Measurements from ENCODE around the gene GMDS.

Gene GMDS

DNA sequence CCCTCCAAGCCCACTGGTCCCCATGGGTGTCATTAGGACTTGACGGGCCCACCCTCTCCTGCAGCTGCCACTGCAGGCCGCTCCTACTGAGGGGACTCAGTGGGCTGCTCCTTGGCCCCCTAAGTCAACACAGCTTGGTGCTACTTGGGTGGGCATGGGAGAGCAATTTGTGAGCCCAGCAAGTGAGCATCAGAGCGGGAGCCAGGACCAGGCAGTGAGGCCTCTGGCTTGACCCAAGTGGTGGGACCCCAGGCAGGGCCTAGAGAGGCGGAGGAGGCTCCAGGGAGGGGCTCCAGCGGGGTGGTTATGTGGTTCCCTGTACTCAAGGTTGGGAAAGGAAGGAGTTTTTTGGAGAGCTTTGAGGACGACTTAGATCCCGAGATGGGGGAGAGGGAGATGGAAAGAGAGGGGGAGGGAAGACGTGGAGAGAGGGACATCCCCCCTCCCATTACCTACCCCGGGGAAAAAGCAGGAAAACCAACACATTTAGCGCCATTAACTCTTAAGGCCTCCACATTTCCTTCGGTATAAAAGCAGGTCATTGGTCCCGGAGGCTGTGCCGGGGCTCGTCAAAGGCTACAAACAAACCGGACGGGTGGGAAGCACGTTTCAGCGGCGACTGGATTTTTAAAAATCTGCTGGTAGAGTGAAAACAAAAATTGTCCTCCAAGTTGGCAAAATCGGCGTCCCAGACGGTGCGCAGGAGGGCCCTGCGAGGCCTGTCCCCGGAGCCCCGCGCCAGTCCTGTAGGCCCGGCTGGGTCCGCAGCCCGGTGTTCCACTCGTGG is 626.9 kb downstream of the GMDS start:
- DNase-seq: no peak

DNA sequence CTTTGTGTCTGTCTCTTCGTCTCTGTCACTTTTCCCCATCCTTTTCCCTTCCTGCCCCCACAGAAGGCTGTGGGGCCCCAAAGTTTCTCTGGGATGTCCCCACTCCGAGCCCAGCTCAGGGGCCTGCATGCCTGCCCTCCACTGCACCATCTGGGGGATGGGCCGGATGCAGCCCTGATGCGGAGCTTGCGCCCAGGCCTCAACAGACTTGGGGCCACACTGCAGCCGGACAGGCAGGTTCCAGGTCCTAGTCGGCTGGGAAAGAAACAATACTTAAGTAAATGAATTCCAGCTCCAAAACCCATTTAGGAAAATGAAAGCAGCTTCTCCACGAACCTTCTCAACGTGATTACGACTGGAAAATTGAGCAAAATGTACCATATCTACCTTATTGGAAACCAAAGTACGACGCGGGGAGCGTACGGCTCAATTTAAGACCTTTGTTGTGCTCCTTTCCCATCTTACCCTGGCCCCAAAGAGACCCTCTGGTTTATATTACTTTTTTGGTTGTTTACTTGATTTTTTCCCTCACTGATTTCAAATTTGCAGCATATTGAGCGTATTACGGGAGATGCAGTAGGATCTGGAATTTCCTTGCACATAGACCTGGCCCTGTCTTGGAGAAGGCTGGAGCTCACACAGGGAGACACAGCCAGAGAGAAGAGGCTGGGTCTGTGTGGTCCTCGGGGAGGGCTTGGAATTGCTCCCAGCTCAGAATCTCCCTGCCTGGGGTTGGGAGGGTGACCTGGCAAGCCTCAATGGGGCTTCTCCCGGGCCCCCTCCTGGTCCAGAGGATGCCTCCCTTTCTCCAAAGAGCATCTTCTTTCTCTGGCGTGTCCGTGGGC is 627.7 kb downstream of the GMDS start:
- no peak for DNase-seq

DNA sequence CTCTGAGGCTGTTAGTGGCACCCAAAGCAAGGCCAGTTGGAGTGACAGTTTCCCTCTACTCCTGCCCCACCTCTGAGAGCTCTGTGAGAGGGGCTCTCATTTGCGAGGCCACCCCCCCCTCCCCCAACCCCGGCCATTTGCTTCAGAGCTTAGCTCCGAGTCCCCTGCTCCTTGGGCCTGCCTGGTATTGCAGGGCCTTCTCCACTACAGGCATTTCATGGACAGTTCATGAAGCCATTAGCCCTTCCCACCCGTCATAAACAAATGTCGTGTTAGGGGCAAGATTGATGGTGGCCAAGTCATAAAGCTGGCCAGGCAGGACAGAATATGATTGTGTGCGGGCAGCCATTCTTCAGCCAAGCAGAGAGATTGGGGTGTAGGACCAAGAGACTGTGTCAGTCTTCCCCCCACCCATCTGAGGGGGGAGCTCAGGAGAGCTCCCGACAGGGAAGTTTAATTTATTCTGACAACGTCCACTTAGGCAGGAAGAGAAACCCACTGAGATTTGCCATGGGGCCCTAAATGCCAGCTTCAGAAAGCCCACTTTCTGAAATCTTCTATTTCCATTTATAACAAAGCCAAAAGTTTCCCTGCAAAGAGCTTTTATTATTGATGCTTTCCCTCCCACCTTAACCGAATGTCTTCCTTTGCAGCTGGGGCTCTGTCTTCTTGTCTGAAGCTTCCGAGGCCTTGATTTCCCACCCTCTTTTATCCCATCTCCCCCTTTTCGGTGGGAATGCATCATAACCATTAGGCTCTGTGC is 628.5 kb downstream of the GMDS start:
- no peak for DNase-seq

DNA sequence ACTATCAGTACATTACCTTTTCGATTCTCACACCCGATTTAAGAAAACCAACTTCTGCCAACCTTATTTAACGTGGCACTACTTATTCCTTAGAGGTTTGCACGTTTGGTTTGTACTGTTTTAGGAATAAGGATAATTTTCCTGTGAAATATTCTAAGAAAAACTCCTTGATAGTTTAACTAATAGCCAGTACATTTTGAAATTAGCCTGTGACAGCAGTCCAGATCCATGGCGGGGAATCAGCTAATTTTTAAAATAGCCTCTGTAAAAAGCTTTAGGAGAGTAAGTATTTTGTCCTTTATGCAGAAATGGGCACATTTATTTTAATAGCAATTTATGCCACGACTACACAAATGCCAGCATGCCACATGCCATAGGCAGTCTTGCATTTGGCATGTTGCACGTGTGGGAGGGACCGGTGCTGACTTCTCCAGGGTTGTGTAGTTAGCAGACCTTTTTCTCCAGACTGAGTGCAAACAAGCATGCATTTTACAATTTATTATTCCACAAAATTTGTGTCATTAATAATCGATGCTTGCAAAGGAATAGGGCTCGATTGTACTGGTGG is 629.5 kb downstream of the GMDS start:
- DNase-seq: no peak

DNA sequence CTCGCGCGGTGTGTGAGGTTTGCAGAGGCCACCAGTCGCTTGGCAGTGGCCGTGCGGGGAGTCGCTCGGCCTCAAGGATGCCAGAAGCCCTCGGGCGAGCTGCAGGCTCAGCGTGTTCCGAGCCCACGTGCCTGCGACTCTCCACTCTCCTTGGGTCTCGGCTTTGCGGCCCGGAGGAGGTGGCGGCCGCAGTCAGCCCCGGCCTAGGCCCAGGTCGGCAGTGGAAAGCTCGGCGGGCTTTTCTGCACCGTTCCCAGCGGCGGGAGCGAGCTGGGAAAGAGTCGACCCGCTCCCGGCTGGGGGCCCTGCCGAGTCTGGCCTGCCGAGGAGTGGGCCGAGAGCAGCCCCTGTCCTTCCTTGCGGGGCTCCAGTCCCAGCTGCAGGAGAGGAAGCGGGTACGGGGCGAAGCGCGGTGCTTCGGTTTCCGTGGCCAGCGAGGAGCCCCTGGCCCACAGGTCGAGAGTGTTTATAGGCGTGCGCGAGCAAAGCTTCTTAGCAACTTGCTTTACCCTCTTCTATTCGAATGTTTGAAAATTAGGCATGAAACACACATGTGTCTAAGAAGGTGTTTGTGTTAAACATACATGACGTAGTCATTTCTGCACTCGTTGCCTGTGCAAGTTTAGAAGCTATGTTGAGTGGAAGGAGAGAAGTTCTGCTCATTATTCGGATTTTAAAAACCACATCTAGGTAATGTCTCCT is 630.1 kb downstream of the GMDS start:
- no peak for DNase-seq

DNA sequence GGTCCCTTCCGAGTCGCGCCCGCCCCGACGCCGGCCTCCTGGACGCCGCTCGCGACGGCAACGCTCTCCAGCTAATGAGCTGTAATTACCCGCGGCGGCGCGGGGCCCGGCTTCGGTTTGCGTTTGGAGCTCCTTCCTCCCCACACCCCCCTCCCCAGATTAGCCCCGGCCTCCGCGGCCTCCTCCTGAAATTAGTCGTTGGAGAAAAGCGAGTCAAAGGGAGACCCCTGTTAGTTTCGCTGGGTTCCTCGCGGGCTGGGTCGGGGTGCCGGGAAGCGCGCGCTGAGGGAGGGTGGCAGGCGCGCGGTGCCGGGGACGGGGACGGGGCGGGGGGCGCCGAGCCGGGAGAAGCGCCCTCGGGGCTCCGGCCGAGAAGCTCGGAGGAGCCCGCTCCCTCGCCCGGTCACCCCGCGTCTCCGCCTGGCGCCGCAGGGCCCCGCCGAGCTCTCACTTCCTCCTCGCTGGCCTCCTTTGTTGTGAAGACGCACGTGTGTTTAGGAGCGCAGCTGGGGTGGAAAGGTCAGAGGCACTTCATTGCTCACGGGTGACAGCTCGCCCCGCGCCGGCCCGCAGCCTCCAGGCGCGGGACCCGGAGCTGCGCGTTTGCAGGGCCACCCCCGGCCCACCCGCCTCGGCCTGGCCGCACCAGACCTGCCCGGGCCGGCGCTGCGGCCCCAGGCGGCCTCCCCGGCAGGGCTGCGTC is 630.8 kb downstream of the GMDS start:
- no peak for DNase-seq

- peak in 1 of 2 experiments; percentile 43 for DNase-seq
These were observed 631.5 kb downstream of the GMDS start for GRCh38 chr6:1613688-1614447.

DNA sequence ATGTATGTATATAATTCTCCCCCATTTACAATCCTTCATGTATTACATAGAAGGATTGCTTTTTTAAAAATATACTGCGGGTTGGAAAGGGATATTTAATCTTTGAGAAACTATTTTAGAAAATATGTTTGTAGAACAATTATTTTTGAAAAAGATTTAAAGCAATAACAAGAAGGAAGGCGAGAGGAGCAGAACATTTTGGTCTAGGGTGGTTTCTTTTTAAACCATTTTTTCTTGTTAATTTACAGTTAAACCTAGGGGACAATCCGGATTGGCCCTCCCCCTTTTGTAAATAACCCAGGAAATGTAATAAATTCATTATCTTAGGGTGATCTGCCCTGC is 632.1 kb downstream of the GMDS start:
- no peak for DNase-seq

GRCh38 chr6:1612974-1613306 is 632.5 kb downstream of the GMDS start:
- DNase-seq: no peak

GRCh38 chr6:1612299-1612973 is 633.0 kb downstream of the GMDS start:
- DNase-seq: no peak

DNA sequence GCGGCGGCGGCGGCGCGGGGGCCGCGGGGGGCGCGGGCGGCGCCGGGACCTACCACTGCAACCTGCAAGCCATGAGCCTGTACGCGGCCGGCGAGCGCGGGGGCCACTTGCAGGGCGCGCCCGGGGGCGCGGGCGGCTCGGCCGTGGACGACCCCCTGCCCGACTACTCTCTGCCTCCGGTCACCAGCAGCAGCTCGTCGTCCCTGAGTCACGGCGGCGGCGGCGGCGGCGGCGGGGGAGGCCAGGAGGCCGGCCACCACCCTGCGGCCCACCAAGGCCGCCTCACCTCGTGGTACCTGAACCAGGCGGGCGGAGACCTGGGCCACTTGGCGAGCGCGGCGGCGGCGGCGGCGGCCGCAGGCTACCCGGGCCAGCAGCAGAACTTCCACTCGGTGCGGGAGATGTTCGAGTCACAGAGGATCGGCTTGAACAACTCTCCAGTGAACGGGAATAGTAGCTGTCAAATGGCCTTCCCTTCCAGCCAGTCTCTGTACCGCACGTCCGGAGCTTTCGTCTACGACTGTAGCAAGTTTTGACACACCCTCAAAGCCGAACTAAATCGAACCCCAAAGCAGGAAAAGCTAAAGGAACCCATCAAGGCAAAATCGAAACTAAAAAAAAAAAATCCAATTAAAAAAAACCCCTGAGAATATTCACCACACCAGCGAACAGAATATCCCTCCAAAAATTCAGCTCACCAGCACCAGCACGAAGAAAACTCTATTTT is 633.7 kb downstream of the GMDS start:
- DNase-seq: peak in 1 of 2 experiments; percentile 39

- no peak for DNase-seq
These were observed 634.2 kb downstream of the GMDS start for GRCh38 chr6:1611322-1611571.

- DNase-seq: peak; percentile 49 to 61
These were observed 634.7 kb downstream of the GMDS start for GRCh38 chr6:1610497-1611321.

DNA sequence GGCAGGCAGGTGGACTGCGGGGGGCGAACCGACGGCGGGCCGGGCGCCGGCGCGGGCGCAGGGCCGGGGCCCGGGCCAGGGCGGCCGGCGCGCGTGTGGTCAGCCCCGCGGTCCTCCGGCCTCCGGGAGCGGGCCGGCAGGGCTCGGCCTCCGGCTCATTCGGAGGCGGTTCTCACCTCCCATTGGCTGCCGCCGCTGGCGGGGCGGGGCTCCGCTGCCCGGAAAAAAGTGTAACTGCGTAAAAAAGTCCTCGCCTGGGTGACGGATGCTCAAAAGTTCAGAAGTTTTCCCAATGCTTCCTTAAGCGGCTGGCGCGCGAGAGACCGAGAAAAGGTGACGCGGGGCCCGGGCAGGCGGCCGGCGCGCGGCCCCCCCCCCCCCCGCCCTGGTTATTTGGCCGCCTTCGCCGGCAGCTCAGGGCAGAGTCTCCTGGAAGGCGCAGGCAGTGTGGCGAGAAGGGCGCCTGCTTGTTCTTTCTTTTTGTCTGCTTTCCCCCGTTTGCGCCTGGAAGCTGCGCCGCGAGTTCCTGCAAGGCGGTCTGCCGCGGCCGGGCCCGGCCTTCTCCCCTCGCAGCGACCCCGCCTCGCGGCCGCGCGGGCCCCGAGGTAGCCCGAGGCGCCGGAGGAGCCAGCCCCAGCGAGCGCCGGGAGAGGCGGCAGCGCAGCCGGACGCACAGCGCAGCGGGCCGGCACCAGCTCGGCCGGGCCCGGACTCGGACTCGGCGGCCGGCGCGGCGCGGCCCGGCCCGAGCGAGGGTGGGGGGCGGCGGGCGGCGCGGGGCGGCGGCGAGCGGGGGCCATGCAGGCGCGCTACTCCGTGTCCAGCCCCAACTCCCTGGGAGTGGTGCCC is 635.5 kb downstream of the GMDS start, which contains the start of gene FOXC1:
Gene FOXC1 (plus strand): TSS at position 268 of the 849 bp plus-strand sequence. CDS start 531 bp downstream, at position 799.
- DNase-seq: peak; percentile 72 to 74

DNA sequence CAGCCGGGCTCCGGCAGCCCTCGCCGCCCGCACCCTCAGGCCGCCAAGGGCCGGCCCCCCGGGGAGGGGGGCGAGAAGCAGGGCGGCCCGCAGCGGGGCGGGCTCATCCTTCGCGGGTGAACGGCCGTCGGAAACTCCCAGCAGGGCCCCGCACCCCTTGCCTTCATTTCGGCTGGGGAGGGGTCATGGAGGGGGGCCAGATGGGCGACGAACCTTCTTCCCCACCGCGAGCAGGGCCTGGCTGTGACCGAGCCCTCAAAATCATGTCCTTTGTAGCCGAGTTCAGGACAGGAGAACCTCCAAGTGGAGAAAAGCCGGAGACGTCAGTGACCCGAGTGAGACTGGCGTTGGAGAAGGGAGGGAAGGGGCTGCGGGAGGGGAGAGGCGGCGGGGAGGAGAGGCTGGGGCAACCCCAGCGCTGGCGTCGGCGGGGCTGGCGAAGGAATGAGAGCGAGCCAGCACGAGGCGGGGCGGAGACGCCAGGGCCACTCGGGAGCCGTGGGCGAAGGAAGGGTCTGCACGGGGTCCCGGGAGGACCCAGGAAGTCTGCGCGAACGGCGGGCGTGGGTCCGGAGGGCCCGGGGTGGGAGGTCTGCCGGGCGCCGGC is 636.3 kb downstream of the GMDS start:
- peak in 1 of 2 experiments; percentile 40 for DNase-seq

- peak in 1 of 2 experiments; percentile 31 for DNase-seq
These were observed 637.0 kb downstream of the GMDS start for GRCh38 chr6:1608222-1609040.

Data from activated T-cell treated with anti-CD3 and anti-CD28 coated beads, Interleukin-2, amount 50 U/mL, for 48 hours (primary cell).